ENCODE results near the gene TMEM91. TPM values are rescaled to one million over a fixed set of nuclear protein-coding genes. Genes with fewer than 3 reads are reported as not detected.

Gene TMEM91
- polyA plus RNA-seq, 1 donor (not counting 4 experiments of a cell fraction or from before 2014, with no cell fraction given) = 6.3 TPM

DNA sequence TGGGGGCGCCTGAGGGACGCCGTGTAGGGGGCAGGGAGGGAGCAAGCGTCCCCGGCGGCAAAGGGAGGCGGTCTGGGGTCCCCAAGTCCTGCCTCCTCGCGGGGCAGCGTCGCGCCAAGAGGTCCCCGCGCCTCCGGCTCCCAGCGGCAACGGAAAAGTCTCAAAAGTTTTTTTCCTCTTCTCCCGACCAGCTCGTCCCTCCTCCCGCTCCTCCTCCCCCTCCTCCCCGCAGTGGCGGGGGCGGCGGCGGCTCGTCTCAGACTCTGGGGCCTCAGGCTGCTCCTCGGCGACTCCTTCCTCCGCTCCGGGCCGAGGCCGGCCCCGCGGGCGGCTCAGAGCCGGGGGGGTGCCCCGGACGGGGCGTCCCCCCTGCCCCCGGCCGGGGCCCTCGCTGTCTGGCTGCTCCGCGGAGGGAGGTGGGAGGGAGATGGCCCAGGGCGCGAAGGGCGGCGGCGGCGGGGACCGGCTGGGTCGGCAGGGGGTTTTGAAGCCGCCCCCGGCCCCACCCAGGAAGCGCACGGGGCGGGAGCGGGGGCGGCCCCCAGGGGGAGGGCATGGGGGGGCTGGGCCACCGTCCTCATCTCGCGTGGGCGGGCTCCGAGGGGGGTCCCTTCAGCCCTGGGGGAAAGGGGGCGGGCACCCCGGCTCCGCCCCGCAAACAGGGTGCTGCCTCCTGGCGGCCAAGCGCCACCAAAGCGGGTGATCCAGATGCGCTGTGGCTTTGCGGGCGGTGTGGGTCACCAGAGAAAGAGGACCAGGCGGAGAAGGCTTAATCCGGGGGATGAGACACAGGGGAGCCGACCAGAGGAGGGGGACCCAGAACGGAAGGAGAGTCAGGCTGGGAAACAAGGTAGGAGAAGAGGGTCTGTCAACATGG lies 22.6 kb upstream of the TMEM91 start, which contains the start of gene TGFB1:
Gene TGFB1 (minus strand): TSS at position 457 of the 877 bp plus-strand sequence. CDS start 878 bp downstream, outside the sequence.
- no peak for FAIRE-seq
- dilution Hi-C loops (cut with MboI; ENCODE audit: extremely low pct_ligation_motif_present, low sequenced_read_pairs) = no loop called here
- Histone ChIP-seq H3K27me3 (ENCODE audit: control insufficient read depth, extremely low read depth, insufficient read depth, low read length) (no peaks in the 10 kb centered on the region), H3K9ac (ENCODE audit: control insufficient read depth, extremely low read depth, insufficient read depth, low read length) (peak within 1 kb of the TSS; percentile 77), H3K9me3 (ENCODE audit: control insufficient read depth, low read depth, low read length) (no peaks in the 10 kb centered on the region), H3K4me3 (ENCODE audit: control insufficient read depth in 2 of 3, extremely low read depth in 1 of 3, insufficient read depth in 2 of 3, low read depth in 1 of 3, low read length in 3 of 3) (peak within 1 kb of the TSS; percentile 68 to 87 (median 86)), H3K27ac (ENCODE audit: control insufficient read depth, insufficient read depth, low read length) (peak within 1 kb of the TSS; percentile 69), H3K36me3 (ENCODE audit: control insufficient read depth in 2 of 2, extremely low read depth in 1 of 2, insufficient read depth in 2 of 2, low read length in 2 of 2) (peaks cover 2 to 6% of the 10 kb centered on the region in 2 experiments), H4K20me1 (ENCODE audit: control insufficient read depth, extremely low read depth, insufficient read depth, low read length) (peaks cover 3% of the 10 kb centered on the region), H2AFZ (ENCODE audit: control insufficient read depth, low read length) (peak within 1 kb of the TSS; percentile 46), H3K79me2 (ENCODE audit: control insufficient read depth, insufficient read depth, low read length) (peaks cover 37% of the 10 kb centered on the region), H3K9me1 (ENCODE audit: control insufficient read depth, extremely low read depth, insufficient read depth, low read length) (peaks cover 5% of the 10 kb centered on the region), H3K4me2 (ENCODE audit: control insufficient read depth, extremely low read depth, insufficient read depth, low read depth, low read length) (peak within 1 kb of the TSS; percentile 99), H3K4me1 (ENCODE audit: control insufficient read depth, extremely low read depth, insufficient read depth, low read length) (peaks cover 7% of the 10 kb centered on the region)
- TF ChIP-seq EZH2 (IDR thresholded peaks at IDR 0.05; ENCODE audit: low read length) = no peak
- TF ChIP-seq, protein P1, sequence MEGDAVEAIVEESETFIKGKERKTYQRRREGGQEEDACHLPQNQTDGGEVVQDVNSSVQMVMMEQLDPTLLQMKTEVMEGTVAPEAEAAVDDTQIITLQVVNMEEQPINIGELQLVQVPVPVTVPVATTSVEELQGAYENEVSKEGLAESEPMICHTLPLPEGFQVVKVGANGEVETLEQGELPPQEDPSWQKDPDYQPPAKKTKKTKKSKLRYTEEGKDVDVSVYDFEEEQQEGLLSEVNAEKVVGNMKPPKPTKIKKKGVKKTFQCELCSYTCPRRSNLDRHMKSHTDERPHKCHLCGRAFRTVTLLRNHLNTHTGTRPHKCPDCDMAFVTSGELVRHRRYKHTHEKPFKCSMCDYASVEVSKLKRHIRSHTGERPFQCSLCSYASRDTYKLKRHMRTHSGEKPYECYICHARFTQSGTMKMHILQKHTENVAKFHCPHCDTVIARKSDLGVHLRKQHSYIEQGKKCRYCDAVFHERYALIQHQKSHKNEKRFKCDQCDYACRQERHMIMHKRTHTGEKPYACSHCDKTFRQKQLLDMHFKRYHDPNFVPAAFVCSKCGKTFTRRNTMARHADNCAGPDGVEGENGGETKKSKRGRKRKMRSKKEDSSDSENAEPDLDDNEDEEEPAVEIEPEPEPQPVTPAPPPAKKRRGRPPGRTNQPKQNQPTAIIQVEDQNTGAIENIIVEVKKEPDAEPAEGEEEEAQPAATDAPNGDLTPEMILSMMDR (optimal IDR thresholded peaks at IDR 0.05 in 1 of 3, IDR thresholded peaks at IDR 0.05 in 1 of 3, conservative IDR thresholded peaks at IDR 0.05 in 1 of 3; ENCODE audit: extremely low read depth in 1 of 3, insufficient read depth in 2 of 3, low read length in 3 of 3) = peak; percentile 79 to 93 (median 90)
- DNase-seq (ENCODE audit: low read depth, low spot score) = peak; percentile 40

DNA sequence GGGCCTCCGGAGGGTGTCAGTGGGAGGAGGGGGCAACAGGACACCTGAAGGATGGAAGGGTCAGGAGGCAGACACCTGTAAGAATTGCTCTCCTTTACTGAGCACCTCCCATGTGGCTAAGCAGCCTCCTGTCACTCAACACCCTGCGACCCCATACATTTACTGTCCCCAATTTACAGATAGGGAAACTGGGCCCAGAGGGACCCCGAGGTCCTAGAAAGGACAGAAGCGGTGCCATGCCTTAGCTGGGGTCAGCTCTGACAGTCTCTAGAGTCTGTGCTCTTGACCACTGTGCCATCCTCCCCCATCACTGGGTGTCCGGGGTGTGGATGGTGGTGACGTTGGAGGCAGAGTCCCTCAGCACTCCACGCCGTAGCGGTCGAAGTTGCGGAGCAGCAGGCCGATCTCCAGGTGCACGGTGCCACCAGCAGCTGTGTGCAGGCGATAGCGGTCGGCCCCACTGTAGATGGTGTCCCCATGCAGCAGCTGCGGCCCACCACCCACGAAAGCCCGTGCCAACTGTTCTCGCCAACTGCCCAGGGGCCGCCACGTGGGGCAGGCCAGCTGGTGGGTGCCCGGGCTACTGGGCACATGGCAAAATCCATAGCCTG lies 21.9 kb upstream of the TMEM91 start:
- peak overlapping the region in 1 of 3 experiments; percentile 86 for H3K4me3 ChIP-seq (ENCODE audit: control insufficient read depth in 2 of 3, extremely low read depth in 1 of 3, insufficient read depth in 2 of 3, low read depth in 1 of 3, low read length in 3 of 3)
- no peak for TF ChIP-seq EZH2 (IDR thresholded peaks at IDR 0.05; ENCODE audit: low read length)
- TF ChIP-seq, protein P1 (optimal IDR thresholded peaks at IDR 0.05 in 1 of 3, IDR thresholded peaks at IDR 0.05 in 1 of 3, conservative IDR thresholded peaks at IDR 0.05 in 1 of 3; ENCODE audit: extremely low read depth in 1 of 3, insufficient read depth in 2 of 3, low read length in 3 of 3) = no peak
- H2AFZ ChIP-seq (ENCODE audit: control insufficient read depth, low read length) = no peak overlapping the region
- H3K9ac ChIP-seq (ENCODE audit: control insufficient read depth, extremely low read depth, insufficient read depth, low read length) = no peak overlapping the region
- dilution Hi-C loops (cut with MboI; ENCODE audit: extremely low pct_ligation_motif_present, low sequenced_read_pairs) = no loop called here
- H3K27me3 ChIP-seq (ENCODE audit: control insufficient read depth, extremely low read depth, insufficient read depth, low read length) = no peaks in the 10 kb centered on the region
- peaks cover 31% of the 10 kb centered on the region for H3K79me2 ChIP-seq (ENCODE audit: control insufficient read depth, insufficient read depth, low read length)
- no peaks in the 10 kb centered on the region for H3K9me3 ChIP-seq (ENCODE audit: control insufficient read depth, low read depth, low read length)
- H3K4me2 ChIP-seq (ENCODE audit: control insufficient read depth, extremely low read depth, insufficient read depth, low read depth, low read length) = no peak overlapping the region
- H3K36me3 ChIP-seq (ENCODE audit: control insufficient read depth in 2 of 2, extremely low read depth in 1 of 2, insufficient read depth in 2 of 2, low read length in 2 of 2) = no peaks in the 10 kb centered on the region
- FAIRE-seq (no peak), DNase-seq (ENCODE audit: low read depth, low spot score) (no peak)
- peaks cover 3% of the 10 kb centered on the region for H4K20me1 ChIP-seq (ENCODE audit: control insufficient read depth, extremely low read depth, insufficient read depth, low read length)
- H3K27ac ChIP-seq (ENCODE audit: control insufficient read depth, insufficient read depth, low read length) = no peak overlapping the region
- peaks cover 7% of the 10 kb centered on the region for H3K4me1 ChIP-seq (ENCODE audit: control insufficient read depth, extremely low read depth, insufficient read depth, low read length)
- no peaks in the 10 kb centered on the region for H3K9me1 ChIP-seq (ENCODE audit: control insufficient read depth, extremely low read depth, insufficient read depth, low read length)

Data from keratinocyte (primary cell).